H9 (cell line): Measurements from ENCODE around the gene HLA-DQA1. TPM values are rescaled to one million over a fixed set of nuclear protein-coding genes. Genes with fewer than 3 reads are reported as not detected.

Experiments
- DNase-seq: peaks from one replicate; pipeline ENCODE4 v3.0.0-alpha.2; 2017
- H2AFZ ChIP-seq: one replicate; pipeline ENCODE4 v1.6.1; 2013; ENCODE audit warnings: mild to moderate bottlenecking, low read length, control low read depth, moderate library complexity
- H2AK5ac ChIP-seq: 2 replicates; pipeline ENCODE4 v1.6.1; 2013; ENCODE audit warnings: low read length, control low read depth, mixed read lengths; ENCODE audit not compliant: insufficient read length
- H2BK120ac ChIP-seq: one replicate; pipeline ENCODE4 v1.6.1; 2013; ENCODE audit warnings: low read depth, mild to moderate bottlenecking, low read length, control low read depth, inconsistent platforms; ENCODE audit not compliant: poor library complexity, severe bottlenecking
- H2BK12ac ChIP-seq: 2 replicates; pipeline ENCODE4 v1.6.1; 2013; ENCODE audit warnings: low read length, control low read depth, mixed read lengths, low read depth; ENCODE audit not compliant: insufficient read length
- H2BK15ac ChIP-seq: 2 replicates; pipeline ENCODE4 v1.6.1; 2013; ENCODE audit warnings: low read depth, low read length, control low read depth
- H2BK20ac ChIP-seq: one replicate; pipeline ENCODE4 v1.6.1; 2013; ENCODE audit warnings: low read depth, mild to moderate bottlenecking, low read length, control low read depth, inconsistent platforms; ENCODE audit not compliant: poor library complexity, severe bottlenecking
- H2BK5ac ChIP-seq: 2 replicates; pipeline ENCODE4 v1.6.1; 2013; ENCODE audit warnings: low read length, control low read depth, mixed read lengths; ENCODE audit not compliant: insufficient read length
- H3K14ac ChIP-seq: 2 replicates; pipeline ENCODE4 v1.6.1; 2013; ENCODE audit warnings: low read length, control low read depth; ENCODE audit not compliant: insufficient read depth
- H3K18ac ChIP-seq: 2 replicates; pipeline ENCODE4 v1.6.1; 2013; ENCODE audit warnings: low read depth, mild to moderate bottlenecking, mixed read lengths, low read length, control low read depth; ENCODE audit not compliant: insufficient read length
- H3K23ac ChIP-seq: 2 replicates; pipeline ENCODE4 v1.6.1; 2013; ENCODE audit warnings: low read length, control low read depth, mixed read lengths, low read depth; ENCODE audit not compliant: insufficient read length
- H3K23me2 ChIP-seq: 2 replicates; pipeline ENCODE4 v1.6.1; 2013; ENCODE audit warnings: low read depth, mild to moderate bottlenecking, mixed read lengths, low read length, control low read depth; ENCODE audit not compliant: insufficient read length, poor library complexity, severe bottlenecking
- H3K27ac ChIP-seq: 2 replicates; pipeline ENCODE4 v1.5.1; 2013; ENCODE audit warnings: low read length, control low read depth, mixed read lengths, low read depth; ENCODE audit not compliant: insufficient read length
- H3K27me3 ChIP-seq: 2 replicates; pipeline ENCODE4 v1.6.1; 2013; ENCODE audit warnings: low read length, control low read depth, inconsistent platforms; ENCODE audit not compliant: insufficient read depth
- H3K4ac ChIP-seq: 2 replicates; pipeline ENCODE4 v1.6.1; 2013; ENCODE audit warnings: low read depth, mild to moderate bottlenecking, control low read depth, inconsistent platforms, low read length, moderate library complexity
- H3K4me1 ChIP-seq: 2 replicates; pipeline ENCODE4 v1.6.1; 2013; ENCODE audit warnings: low read length, control low read depth, inconsistent platforms; ENCODE audit not compliant: insufficient read depth
- H3K4me2 ChIP-seq: 2 replicates; pipeline ENCODE4 v1.6.1; 2013; ENCODE audit warnings: low read length, control low read depth, mixed read lengths; ENCODE audit not compliant: insufficient read length, insufficient read depth
- H3K56ac ChIP-seq: 2 replicates; pipeline ENCODE4 v1.6.1; 2013; ENCODE audit warnings: low read depth, mild to moderate bottlenecking, mixed read lengths, low read length, control low read depth; ENCODE audit not compliant: insufficient read length
- H3K79me1 ChIP-seq: 2 replicates; pipeline ENCODE4 v1.6.1; 2013; ENCODE audit warnings: low read depth, mild to moderate bottlenecking, moderate library complexity, low read length, control low read depth, inconsistent platforms; ENCODE audit not compliant: insufficient read depth, poor library complexity, severe bottlenecking
- H3K79me2 ChIP-seq: 2 replicates; pipeline ENCODE4 v1.6.1; 2013; ENCODE audit warnings: low read length, control low read depth, inconsistent platforms; ENCODE audit not compliant: insufficient read depth
- H3K9ac ChIP-seq: 2 replicates; pipeline ENCODE4 v1.6.1; 2013; ENCODE audit warnings: low read length, control low read depth, mixed read lengths; ENCODE audit not compliant: insufficient read length; ENCODE audit errors: extremely low read depth
- H3K9me3 ChIP-seq: one replicate; pipeline ENCODE4 v1.6.1; 2013; ENCODE audit warnings: low read depth, low read length, inconsistent platforms; ENCODE audit not compliant: control insufficient read depth
- H3T11ph ChIP-seq: one replicate; pipeline ENCODE4 v1.6.1; 2013; ENCODE audit warnings: mild to moderate bottlenecking, low read length, control low read depth, inconsistent platforms
- H4K20me1 ChIP-seq: one replicate; pipeline ENCODE4 v1.6.1; 2013; ENCODE audit not compliant: control insufficient read depth, insufficient read length, insufficient read depth
- H4K5ac ChIP-seq: 2 replicates; pipeline ENCODE4 v1.6.1; 2013; ENCODE audit warnings: low read depth, mild to moderate bottlenecking, mixed read lengths, low read length, control low read depth; ENCODE audit not compliant: insufficient read length
- H4K8ac ChIP-seq: replicated peaks from 2 replicates; pipeline ENCODE4 v1.6.1; 2013; ENCODE audit warnings: low read length, control low read depth, mixed read lengths, low read depth; ENCODE audit not compliant: insufficient read length
- H4K91ac ChIP-seq: 2 replicates; pipeline ENCODE4 v1.6.1; 2013; ENCODE audit warnings: low read depth, mild to moderate bottlenecking, moderate library complexity, mixed read lengths, low read length, control low read depth; ENCODE audit not compliant: insufficient read length
- H3K27ac Mint-ChIP-seq, 3 experiments: 2 replicates in 2 of 3; 3 replicates in 1 of 3; pipeline ENCODE4 v1.8.0; 2020 to 2021; ENCODE audit warnings: mixed read lengths in 3 of 3, mild to moderate bottlenecking in 1 of 3, moderate library complexity in 1 of 3
- H3K27me3 Mint-ChIP-seq: 2 replicates; pipeline ENCODE4 v1.8.0; 2021; ENCODE audit warnings: low read depth, mild to moderate bottlenecking, moderate library complexity, mixed read lengths
- H3K36me3 Mint-ChIP-seq, 3 experiments: 2 replicates in 2 of 3; 3 replicates in 1 of 3; pipeline ENCODE4 v1.8.0; 2020 to 2021; ENCODE audit warnings: low read depth in 3 of 3, mixed read lengths in 3 of 3; ENCODE audit not compliant: insufficient read depth in 1 of 3
- H3K4me1 Mint-ChIP-seq, 2 experiments: 2 replicates each; pipeline ENCODE4 v1.8.0; 2020; ENCODE audit warnings: mixed read lengths in 2 of 2
- H3K4me3 Mint-ChIP-seq, 2 experiments: 2 replicates in 1 of 2; 3 replicates in 1 of 2; pipeline ENCODE4 v1.8.0; 2020 to 2021; ENCODE audit warnings: mild to moderate bottlenecking in 2 of 2, mixed read lengths in 2 of 2, moderate library complexity in 1 of 2
- H3K9me3 Mint-ChIP-seq, 2 experiments: 2 replicates in 1 of 2; 3 replicates in 1 of 2; pipeline ENCODE4 v1.8.0; 2020; ENCODE audit warnings: mild to moderate bottlenecking in 2 of 2, mixed read lengths in 2 of 2, moderate library complexity in 1 of 2
- WGBS: extraction: QIAGEN DNeasy Blood & Tissue Kit; methylation state at CpG from one replicate; pipeline ENCODE4 v1.1.7; 2013; ENCODE audit warnings: missing lambda C conversion rate, low lambda C conversion rate, mixed read lengths; ENCODE audit not compliant: insufficient read length; ENCODE audit errors: extremely low coverage; 5-methylcytosine and 5-hydroxymethylcytosine counted together
- total RNA-seq: library from RNA; stranded (reverse); gene quantifications from 2 replicates; pipeline ENCODE4 v1.2.1, GENCODE V29; 2021
- TF ChIP-seq, protein P1 (sequence below): fragments of 200-600 bp; sonication (generic); conservative IDR thresholded peaks from 3 replicates; pipeline ENCODE4 v1.8.0; 2021; ENCODE audit warnings: antibody characterized with exemption, mild to moderate bottlenecking

HLA-DQA1 gene
- total RNA-seq, 1 experiment from 2014 or later, result 1.7 TPM

DNA sequence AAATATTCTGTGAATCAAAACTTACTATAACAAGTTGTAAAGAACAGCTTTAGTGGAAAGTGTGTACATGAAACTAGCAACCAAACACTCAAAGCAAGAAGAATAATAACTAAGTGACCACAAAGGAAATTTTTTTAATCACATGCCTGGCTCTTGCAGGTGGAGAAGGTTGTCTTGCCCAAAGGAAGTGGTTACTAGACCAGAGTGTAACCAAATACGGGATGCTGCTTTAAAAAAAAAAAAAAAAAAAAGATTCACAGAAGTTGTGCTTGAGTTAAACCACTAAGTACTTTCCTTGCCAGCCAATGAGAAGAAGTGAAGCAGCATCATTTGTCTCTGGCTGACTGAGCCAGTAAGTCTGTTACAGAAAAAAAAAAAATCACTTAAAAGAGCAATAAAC is 48.4 kb downstream of the HLA-DQA1 start:
- no peak overlapping the region for H3K4me2 ChIP-seq
- no peak overlapping the region for H2BK15ac ChIP-seq
- Mint-ChIP-seq H3K4me3 (no peak overlapping the region), H3K4me1 (no peaks in the 10 kb centered on the region), H3K36me3 (no peaks in the 10 kb centered on the region), H3K9me3 (no peaks in the 10 kb centered on the region), H3K27ac (no peak overlapping the region), H3K27me3 (no peaks in the 10 kb centered on the region; the same call in 1 of the 2 replicates)
- H2BK20ac ChIP-seq, result no peak overlapping the region
- no peak overlapping the region for H2AK5ac ChIP-seq
- no peaks in the 10 kb centered on the region for H3K79me2 ChIP-seq
- H3K14ac ChIP-seq, result no peak overlapping the region
- H3K9me3 ChIP-seq, result no peaks in the 10 kb centered on the region
- no peak overlapping the region for H3K27ac ChIP-seq
- no peak overlapping the region for H4K91ac ChIP-seq
- no peaks in the 10 kb centered on the region for H4K20me1 ChIP-seq
- no peak overlapping the region for H3K56ac ChIP-seq
- no peaks in the 10 kb centered on the region for H3K27me3 ChIP-seq
- H3K23ac ChIP-seq, result no peak overlapping the region
- DNase-seq, result no peak
- H2BK120ac ChIP-seq, result no peak overlapping the region
- no peak overlapping the region for H3K9ac ChIP-seq
- H2AFZ ChIP-seq, result no peak overlapping the region
- no peaks in the 10 kb centered on the region for H3K23me2 ChIP-seq
- no peak overlapping the region for H3K18ac ChIP-seq
- H3T11ph ChIP-seq, result no peak overlapping the region
- no peak overlapping the region for H4K5ac ChIP-seq
- H2BK5ac ChIP-seq, result no peak overlapping the region
- H4K8ac ChIP-seq, result no peak overlapping the region
- no peak overlapping the region for H3K4ac ChIP-seq
- no peaks in the 10 kb centered on the region for H3K79me1 ChIP-seq
- H3K4me1 ChIP-seq, result no peaks in the 10 kb centered on the region
- TF ChIP-seq, protein P1, sequence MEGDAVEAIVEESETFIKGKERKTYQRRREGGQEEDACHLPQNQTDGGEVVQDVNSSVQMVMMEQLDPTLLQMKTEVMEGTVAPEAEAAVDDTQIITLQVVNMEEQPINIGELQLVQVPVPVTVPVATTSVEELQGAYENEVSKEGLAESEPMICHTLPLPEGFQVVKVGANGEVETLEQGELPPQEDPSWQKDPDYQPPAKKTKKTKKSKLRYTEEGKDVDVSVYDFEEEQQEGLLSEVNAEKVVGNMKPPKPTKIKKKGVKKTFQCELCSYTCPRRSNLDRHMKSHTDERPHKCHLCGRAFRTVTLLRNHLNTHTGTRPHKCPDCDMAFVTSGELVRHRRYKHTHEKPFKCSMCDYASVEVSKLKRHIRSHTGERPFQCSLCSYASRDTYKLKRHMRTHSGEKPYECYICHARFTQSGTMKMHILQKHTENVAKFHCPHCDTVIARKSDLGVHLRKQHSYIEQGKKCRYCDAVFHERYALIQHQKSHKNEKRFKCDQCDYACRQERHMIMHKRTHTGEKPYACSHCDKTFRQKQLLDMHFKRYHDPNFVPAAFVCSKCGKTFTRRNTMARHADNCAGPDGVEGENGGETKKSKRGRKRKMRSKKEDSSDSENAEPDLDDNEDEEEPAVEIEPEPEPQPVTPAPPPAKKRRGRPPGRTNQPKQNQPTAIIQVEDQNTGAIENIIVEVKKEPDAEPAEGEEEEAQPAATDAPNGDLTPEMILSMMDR, result no peak
- no peak overlapping the region for H2BK12ac ChIP-seq
- WGBS, result no CpG with 5 or more reads among the region's 1 CpG
